NCI-H2107 treated with DMSO at 0.1 percent for 48 hours (cell line): Measurements from ENCODE around the gene SP6.

Experiments
- DNase-seq: peaks from one replicate; lab custom pipeline; 2025; ENCODE audit not compliant: unreplicated experiment; lab: John Stamatoyannopoulos, UW

The SP6 gene

DNA sequence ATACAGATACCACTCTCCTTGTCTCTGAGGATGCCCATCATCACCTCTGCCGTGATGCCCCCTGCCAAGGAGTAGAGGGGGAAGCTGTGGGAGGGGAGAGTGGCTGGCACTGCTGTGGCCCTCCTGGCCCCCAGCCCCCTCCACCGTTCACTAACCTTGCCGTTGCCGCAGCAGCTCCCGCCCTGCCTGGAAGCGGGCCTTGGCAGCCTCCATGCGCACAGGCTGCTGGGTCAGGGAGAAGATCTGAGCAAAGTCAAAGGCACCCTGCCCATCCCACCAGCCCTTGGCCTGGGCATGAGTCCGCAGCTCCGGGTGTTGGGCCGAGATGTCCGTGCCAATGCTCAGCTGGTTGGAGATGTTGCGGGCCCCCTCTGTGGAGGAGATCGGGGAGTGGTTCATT is 12.3 kb downstream of the SP6 start:
- DNase-seq, result no peak

DNA sequence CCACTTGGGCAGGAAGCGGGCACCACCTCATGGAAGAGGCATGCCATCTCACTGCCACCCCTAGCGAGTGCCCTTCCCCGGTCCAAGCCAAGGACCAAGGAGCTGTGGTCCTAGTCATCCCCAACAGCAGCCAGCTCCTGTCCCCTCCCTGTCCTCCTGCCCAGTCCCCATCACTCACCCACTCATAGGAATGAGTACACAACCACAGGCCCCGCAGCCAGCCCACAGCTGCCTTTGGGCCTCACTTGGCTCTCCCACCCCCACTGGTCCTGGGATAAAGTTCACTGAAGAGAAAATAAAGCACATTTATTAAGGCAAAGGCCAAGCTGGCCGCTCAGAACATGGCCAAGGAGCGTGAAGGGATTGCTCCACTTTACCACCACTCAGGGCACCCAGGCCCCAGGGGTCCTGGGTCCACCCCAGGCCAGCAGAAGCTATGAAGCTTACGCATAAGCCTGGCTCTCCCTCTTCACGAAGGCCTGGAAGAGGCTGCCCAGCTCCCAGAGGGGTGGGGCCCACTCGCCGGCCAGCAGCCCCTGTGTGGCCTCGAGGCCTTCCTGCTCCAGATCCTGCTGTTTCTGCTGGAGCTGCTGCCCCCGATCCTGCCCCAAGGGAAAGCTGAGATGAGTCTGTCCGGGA is 13.4 kb downstream of the SP6 start:
- DNase-seq, result no peak

DNA sequence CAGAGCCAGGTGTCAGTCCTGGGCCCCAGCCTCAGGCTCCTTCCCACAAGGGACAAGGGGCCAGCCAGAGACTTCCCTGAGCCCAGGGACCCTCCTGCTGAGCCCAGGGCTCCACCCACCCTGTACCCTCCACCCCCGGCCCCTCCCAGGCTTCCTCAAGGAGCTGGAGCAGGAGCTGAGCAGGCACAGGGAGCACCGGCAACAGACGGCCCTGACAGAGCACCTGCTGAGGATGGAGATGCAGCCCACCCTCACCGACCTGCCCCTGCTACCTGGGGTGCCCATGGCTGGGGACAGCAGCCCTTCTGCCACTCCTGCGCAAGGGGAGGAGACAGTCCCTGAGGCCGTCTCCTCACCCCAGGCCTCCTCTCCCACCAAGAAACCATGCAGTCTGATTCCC is 14.4 kb downstream of the SP6 start:
- DNase-seq, result no peak

DNA sequence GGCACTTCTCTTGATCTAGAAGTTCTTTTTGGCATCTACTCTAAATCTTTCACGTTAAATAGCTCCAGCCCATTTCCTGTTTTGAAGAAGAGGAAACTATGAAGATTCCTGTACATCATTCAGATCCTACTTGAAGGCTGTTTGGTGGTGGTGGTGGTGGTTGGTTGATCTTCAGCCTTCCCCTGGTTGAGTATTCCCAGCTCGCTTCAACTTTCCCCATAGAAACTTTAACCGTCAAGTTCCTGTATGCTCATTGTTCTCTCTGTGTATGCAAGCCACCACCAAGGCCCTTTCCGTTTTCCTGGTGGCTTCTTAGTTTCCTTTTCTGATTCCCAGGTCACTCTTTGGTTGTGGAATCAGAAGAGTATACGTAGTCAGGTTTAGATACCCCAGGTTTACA is 16.2 kb downstream of the SP6 start:
- DNase-seq, result no peak

DNA sequence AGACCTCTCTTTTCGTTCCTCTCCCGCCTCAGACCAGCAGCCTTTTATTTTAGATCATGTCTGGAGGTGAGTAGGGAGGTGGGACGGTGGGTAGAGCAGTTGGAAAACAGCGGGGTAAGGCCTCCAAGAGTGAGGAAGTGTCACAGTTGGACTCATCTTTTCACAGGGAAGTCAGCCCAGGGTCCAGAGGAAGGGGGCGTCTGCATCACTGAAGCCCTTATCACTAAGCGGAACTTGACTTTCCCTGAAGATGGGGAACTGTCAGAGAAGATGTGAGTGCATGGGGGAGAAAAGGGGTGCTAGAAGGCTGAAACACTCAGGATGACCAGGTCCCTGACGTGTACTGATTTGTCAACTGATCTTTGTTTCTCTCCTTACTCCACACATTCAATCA is 19.0 kb downstream of the SP6 start:
- DNase-seq, result no peak

DNA sequence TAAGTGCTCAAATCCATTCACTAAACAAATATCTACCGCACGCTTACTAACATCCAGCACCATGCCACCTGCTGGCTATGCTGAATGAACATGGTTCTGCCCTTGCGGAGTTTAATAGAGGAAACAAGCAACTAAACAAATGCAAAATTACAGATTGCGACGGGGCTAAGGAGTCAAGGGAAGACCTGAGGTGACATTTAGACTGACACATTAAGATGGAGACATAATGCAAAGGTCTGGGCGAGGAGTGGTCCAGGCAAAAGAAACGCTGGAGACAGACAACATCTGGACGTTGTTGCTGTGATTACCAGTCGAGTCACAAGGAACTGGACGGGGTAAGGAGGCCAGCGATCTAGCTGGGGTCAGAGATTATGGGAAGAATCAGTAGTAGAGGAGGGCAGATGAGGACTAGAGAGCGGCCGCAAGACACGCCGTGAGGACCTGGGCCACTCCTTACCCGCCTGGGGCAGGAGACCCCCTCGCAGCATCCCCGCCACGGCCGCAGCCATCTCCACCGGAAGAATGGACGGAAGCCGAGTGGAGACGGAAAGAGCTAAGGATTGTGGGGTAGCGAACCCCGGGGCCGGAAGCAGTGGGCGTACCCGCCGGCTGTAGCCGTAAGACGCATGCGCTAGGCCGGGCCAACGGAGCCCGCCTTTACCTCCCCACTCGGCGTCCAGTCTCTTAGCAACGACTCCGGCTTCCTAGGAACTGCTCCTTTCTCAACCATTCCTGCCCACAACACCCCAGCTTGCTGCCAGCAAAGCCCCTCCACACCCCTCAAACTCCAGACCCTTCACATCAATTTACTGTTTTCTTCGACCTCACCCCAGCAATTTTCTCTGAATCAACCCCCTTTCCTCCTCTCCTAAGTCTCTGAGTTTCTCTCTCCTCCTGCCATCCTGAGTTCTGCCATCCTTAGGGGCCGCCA is 19.7 kb downstream of the SP6 start, which contains the start of the genes LRRC46 and MRPL10:
TSS of gene LRRC46 (plus strand) at position 668 of the 931 bp plus-strand sequence. CDS start 320 bp downstream, outside the sequence.
TSS of gene MRPL10 (minus strand) at position 539 of the 931 bp plus-strand sequence. CDS start at position 509, 30 bp downstream.
- DNase-seq, result peak; percentile 96

DNA sequence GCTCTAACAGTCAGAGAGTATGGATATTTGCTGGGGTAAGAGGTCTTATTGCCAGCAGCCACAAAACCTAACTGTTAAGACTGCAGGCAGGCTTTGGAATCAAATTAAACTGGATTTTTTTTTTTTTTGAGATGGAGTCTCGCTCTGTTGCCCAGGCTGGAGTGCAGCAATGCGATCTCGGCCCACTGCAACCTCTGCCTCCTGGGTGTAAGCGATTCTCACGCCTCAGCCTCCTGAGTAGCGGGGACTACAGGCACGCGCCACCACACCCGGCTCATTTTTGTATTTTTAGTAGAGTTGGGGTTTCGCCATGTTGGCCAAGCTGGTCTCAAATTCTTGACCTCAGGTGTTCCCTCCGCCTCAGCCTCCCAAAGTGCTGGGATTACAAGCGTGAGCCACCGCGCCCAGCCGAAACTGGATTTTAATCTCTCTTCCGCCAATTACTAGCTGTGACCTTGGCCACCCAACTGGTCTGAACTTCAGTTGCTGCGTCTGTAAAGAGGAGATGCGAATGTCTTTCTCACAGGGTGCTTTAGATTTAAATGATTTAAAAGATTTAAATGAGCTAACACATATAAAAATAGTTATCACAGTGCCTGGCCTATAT is 20.5 kb downstream of the SP6 start:
- DNase-seq, result no peak

DNA sequence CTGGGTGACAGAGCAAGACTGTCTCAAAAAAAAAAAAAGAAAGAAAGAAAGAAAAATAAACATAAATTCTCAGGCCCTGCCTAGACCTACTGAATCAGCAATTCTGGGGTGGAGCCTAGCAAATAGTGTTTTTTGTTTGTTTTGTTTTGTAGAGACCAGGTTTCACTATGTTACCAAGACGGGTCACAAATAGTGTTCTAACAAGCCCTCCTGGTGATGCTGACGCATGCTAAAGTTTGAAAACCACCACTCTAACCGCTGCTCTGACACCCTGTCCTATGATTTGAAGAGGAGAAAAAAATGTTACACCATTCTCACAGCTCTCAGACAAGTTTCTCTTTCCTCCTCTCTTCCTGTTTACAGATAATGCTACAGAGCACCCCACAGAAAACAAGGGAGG is 21.1 kb downstream of the SP6 start:
- DNase-seq, result no peak

DNA sequence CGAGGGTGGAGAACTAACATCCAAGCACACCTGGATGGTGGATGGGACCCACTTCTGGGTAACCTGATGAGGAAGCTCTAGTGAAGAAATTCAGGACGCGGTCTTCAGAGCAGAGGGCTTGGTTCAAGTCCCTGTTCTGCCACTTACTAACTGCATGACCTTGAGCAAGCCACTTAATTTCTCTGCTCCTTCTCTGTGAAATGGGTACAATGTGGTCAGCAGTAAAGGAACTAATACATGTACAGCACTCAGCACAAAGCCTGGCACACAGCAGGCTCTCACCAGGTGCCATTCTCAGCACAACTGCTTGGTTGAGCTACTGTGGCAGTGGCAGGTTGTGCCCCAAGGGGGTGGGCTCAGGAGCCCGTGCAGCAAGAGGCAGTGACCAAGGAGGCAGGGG is 27.4 kb downstream of the SP6 start:
- no peak for DNase-seq

DNA sequence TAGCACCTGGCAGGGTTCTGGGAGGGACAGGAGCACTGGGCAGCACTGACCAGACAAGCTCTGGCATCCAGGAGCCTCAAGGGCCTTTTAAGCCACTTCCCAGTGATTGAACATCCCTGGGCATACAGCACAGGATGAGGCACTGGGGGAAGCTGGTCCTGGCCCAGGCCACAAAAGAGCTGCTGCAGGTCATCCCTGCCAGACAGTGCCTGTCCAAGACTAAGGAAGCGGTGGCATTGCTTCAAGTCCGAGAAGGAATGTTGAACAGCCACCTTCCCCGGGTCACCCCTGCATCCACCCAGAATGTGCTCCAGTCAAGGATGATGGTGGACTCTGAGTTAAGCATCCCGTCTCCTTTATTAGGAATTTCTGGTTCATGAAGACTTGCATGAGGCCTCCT is 28.2 kb downstream of the SP6 start:
- no peak for DNase-seq

DNA sequence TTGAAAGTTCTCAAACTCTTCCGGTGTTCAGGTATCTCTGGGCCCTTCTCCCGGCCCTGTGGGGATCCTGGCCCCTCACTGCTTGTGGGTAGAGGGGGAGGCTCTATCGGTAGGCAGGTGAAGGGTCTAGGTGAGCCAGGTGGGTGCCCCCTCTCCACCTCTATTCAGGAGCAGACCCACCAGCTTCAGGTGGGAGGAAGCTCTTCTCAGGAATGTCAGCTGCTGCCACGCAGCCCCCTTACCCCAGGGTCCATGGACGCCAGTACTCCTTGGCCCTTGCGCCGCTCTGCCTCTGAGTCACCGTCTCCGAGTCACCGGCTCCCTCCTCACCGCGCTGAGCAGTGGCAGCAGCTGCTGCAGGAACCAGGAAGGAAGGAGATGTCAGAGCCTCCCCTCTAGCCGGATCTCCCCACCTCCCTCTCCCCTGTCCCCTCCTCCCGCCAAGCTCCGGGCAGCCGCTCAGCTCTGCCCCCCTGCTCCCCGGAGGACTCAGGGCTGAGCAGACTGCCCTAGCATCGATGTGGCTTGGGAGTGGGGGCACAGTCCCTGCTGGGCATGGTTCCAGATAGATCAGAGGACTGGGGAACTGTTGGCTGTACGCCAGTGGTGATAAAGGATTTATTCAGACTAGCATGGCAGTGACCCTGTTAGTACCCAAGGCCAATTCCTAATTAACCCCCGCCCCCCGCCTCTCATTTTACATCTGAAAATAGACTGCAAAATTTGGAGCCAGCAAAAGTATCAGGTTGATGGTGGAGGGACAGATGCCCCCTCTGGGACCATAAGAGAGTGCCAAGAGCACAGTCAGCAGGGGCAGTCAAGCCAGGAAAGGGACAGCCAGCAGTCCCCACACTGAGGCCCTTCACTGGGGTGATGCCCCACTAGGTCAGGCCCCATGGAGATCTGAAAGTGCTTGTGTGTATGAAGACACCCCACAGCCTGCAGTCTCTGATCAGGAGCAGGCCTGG is 29.3 kb downstream of the SP6 start, which contains the start of gene OSBPL7:
TSS of gene OSBPL7 (minus strand) at position 371 of the 968 bp plus-strand sequence. CDS start 1,516 bp downstream, outside the sequence.
- DNase-seq, result peak; percentile 63

DNA sequence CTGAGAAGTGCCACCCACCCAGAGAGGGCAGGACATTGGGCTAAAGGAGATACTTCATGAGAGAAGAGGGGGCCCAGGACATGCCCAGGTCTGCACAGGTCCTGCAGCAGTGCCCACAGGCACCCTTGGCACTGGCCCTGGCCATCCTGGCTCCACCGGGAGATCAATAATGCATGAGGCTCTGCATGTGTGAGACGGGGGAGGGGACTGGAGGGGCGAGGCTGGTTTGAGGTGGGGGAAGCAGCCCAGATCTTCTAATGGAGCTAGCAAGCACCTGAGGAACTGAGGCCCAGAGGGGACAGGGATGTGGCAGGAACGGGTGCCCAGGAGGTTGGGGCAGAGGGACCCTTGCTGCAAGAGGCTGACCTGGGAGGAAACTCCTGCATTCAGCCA is 29.9 kb downstream of the SP6 start:
- no peak for DNase-seq

DNA sequence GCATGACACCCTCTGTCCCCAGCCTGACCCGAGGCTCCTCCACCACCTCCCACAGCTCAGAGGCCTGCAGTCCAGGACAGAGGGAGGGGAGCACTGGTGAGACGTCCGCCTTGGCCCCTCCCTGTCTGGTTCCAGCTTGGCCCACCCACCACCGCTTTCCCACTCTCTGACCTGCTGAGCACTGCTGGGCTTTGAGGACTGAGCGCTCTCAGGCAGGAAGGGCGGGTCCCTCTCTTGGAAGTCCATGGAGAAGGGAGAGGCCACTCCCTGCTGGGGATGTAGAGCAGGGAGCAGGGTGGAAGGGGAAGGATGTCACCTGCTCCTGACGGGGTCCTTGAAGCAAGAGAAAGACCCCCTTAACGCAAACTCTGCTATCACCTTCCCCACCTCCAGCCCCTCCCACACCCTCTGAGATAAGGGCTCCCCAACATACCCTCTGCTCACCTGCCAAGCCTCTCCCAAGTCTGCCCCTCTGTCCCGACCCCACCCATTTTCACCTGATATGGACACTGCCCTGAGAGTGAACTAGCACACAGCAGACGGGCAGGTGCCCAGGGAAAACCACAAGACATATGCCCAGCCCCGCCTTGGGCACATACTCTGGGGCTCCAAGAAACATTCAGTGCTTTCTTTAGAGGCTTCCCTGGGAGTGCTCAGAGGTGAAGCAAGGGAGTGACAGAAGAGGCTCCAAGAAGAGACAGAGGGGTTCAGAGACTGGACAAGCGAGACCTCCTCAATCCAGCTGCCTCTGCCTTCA is 30.8 kb downstream of the SP6 start:
- no peak for DNase-seq

DNA sequence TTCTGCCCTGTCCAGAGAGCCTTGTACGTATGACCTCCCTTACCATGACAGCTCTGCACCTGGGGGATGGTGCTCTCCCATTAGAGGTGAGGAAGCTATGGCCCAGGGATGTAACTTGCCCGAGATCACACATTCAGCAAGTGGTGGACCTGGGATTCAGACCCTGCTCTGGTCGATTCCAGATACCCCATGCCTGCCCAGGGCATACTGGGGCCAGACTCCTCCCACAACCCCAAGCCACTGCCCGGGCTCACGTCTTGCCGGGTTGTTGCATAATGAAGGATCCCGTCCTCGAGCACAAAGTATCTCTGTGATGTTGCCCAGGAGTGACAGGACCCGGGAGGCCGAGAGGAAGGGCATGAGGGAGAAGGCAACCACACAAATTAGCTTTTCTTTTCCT is 31.5 kb downstream of the SP6 start:
- no peak for DNase-seq

DNA sequence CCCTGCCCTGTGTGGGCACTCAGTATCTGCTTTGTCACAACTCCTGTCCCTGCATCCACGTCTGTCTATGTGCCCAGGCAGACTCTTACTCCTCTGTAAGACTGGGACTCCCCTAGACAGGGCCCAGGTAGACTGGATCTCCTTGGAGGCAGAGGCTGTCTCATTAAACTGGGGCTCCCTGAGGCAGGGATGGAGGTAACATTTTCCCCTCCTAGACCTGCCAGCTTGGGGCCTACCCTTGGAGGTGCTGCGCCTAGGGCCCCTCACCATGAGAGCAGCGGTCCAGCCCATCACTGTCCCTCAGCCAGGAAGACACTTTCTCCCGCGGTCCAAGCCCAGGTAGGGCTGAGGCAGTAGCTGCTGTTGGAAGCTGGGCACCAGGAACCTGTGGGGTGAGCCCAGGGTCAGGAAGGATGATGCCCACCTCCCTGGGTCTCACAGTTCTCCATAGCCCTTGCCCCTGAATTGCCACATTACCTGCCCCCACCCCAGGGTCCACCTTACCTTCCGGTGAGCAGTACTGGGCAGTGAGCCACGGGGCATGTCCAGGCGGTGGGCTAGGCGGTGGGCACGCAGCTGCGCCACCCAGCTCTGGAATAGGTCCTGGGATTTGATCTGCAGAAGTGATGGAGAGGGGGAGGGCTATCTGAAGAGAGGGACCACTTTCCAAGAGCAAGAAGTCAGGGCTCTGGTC is 32.8 kb downstream of the SP6 start:
- DNase-seq, result no peak

DNA sequence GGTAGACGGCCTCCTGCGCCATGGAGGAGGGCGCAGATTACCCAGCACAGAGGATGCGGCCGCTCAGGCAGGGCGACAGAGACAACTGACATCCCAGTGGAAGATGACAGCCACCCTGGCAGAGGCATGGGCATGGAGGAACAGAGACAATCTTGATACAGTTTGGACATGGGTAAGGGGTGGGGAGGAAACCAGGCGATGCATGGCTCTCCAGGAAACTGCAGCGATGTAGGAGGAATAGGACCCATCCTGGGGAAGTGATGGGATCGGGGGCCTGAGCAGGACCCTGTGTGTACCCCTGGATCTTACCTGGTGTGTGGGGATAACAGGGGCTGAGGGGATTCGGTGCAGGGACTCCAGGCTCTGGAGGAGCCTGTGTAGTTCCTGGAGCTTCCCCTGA is 34.0 kb downstream of the SP6 start:
- DNase-seq, result no peak

DNA sequence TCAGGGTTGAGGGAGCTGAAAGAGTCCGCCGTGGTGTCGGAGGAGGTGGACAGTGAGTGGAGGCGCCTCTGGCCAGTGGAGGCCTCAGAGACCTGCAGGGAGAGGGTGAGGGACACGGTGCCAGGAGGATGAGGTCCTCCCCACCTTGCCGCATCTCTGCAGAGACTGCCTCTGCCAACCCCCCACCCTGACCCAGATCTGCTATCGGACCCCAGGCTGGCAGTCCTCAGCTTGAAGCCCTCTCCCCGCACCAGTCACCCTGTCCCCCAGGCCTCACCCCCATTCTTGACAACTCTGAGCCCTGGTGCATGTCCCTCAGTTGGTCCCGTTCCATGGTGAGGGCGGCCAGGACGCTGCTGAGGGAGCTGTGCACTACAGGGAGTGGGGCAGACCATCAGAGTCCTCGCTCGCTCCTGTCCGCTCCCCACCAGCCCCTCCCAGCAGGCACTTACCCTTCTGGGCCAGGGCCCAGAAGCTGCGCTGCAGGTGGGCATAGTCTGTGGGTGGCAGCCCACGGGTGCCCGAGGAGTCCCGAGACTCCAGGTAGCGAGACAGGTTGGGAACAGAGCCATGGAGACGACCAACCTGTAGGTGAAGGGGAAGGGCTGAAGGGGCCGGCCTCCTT is 34.7 kb downstream of the SP6 start:
- no peak for DNase-seq

DNA sequence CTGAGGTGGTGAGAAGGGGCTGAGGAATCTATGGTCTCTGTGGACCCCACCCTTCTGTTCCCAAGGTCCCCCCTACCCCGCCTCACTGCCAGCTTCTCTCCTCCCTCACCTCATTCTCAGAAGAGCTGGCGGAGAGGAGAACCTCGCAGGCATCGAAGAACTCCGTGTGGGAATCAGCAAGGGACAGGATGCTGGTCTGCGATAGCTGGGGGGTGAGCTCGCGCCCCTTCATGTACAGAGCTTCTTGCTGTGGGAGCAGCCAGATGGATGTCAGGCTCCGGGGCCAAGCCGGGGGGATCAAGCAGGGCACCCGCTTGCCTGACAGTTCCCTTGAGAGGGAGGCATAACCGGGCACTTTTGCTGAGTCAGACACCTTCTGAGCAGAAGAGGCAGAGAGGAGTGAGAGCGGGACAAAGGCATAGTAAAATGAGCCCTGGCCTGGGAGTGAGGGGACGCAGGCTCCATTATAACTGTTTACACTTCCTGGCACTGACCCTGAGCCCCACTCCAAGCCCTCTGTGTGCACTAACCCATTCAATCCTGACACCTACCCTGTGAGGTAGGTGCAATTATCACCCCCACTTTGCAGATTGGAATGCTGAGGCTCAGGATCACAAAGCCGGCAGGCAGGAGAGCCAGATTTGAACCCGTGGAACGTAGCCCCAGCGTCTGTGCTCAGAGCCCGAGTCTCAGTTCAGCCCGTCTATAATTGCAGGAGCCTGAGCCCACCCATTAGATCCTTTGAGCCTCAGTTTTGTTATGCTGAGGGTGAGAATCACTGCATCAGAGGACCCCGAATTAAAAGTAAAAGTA is 35.7 kb downstream of the SP6 start:
- no peak for DNase-seq
